Measurements from ENCODE around the gene NAA50. TPM values are rescaled to one million over a fixed set of nuclear protein-coding genes. Genes with fewer than 3 reads are reported as not detected.

NAA50 gene
- total and polyA plus RNA-seq, 2 of the 13 experiments (the other 11 are each of a cell fraction or from before 2014, with no cell fraction given): 30.2 to 233 TPM

- CTCF ChIA-PET (ENCODE audit: low intra/inter-chr PET ratio, low total read pairs): no interaction called here
- no TSS peak for BruUV-seq (replicated peaks)
- H2AFZ ChIP-seq (ENCODE audit: low read length): no peak overlapping the region
- intact Hi-C loops (cut with micrococcal nuclease; ENCODE audit: unreplicated experiment) (no loop called here), in situ Hi-C loops (cut with HindIII; ENCODE audit: extremely low pct_ligation_motif_present, low pct_unique_long_range_greater_than_20kb) (no loop called here)
- no peak overlapping the region for H3K4me3 ChIP-seq (replicated peaks in 1 of 3; ENCODE audit: insufficient read depth in 1 of 3, low read depth in 2 of 3, low read length in 3 of 3)
- H3K9me3 ChIP-seq (ENCODE audit: low read length): no peaks in the 10 kb centered on the region
- POLR2A ChIA-PET: no interaction called here
- FAIRE-seq: no peak
- no peak for DNase-seq (ENCODE audit: low spot score)
- peaks cover 4 to 27% of the 10 kb centered on the region in 2 experiments for H3K36me3 ChIP-seq (replicated peaks in 1 of 2; ENCODE audit: control insufficient read depth in 1 of 2, insufficient read depth in 2 of 2, low read length in 2 of 2)
- 94% methylated on average over 2 of the region's 3 CpGs for WGBS (ENCODE audit: low lambda C conversion rate)
- H4K20me1 ChIP-seq (ENCODE audit: insufficient read depth, low read length): no peaks in the 10 kb centered on the region
- peaks cover 13% of the 10 kb centered on the region for H3K4me1 ChIP-seq (ENCODE audit: insufficient read depth, low read length)
- TF ChIP-seq THRA (CRISPR knock-in tag; IDR thresholded peaks at IDR 0.05; ENCODE audit: borderline replicate concordance): no peak
- TF ChIP-seq TRAFD1 (CRISPR knock-in tag; IDR thresholded peaks at IDR 0.05; ENCODE audit: borderline replicate concordance): no peak
- no peak for TF ChIP-seq ZEB1 (IDR thresholded peaks at IDR 0.05; ENCODE audit: insufficient replicate concordance, low read depth)
- peak; percentile 37 for TF ChIP-seq POLR2G (IDR thresholded peaks at IDR 0.05; ENCODE audit: low read depth, low read length)
- TF ChIP-seq RARA (CRISPR knock-in tag; IDR thresholded peaks at IDR 0.05): no peak
- TF ChIP-seq ZNF891 (CRISPR knock-in tag; IDR thresholded peaks at IDR 0.05): no peak
- no peak for TF ChIP-seq DPF2 (CRISPR knock-in tag; IDR thresholded peaks at IDR 0.05; ENCODE audit: borderline replicate concordance, low read depth)
- peak; percentile 35; the same call in 1 of the 2 replicates for TF ChIP-seq POLR2AphosphoS5 (IDR thresholded peaks at IDR 0.05; ENCODE audit: low read depth, low read length)
- no peak for TF ChIP-seq ZZZ3 (CRISPR knock-in tag; IDR thresholded peaks at IDR 0.05; ENCODE audit: borderline replicate concordance)
- TF ChIP-seq RBM22 (optimal IDR thresholded peaks at IDR 0.05; ENCODE audit: low read length): peak; percentile 84
- H3K27me3 ChIP-seq (ENCODE audit: control insufficient read depth in 1 of 2, insufficient read depth in 2 of 2, low read length in 2 of 2): no peaks in the 10 kb centered on the region
- no peaks in the 10 kb centered on the region for H3K79me2 ChIP-seq (ENCODE audit: insufficient read depth, low read length)
- no peak overlapping the region for H3K27ac ChIP-seq (ENCODE audit: extremely low read length, insufficient read depth, low read length)
- peak; percentile 52 for ATAC-seq
- no peak overlapping the region for H3K9ac ChIP-seq (ENCODE audit: insufficient read depth, low read depth, low read length)
- no peak overlapping the region for H3K4me2 ChIP-seq (ENCODE audit: low read depth, low read length)
Observed at GRCh38 chr3:113717818-113718217, 28.2 kb downstream of the NAA50 start.

All from HepG2 (cell line).